Skeletal muscle cell (primary cell): ENCODE data around the gene ZCCHC8.
"Not testable (repeated sequence)": the region's sequence is repeated elsewhere in the genome, so short reads cannot be mapped to it uniquely, and the experiment has no call there.

Experiments
- DNase-seq: peaks from one replicate; pipeline ENCODE4 v3.0.0-alpha.2; 2010; ENCODE audit warnings: low read depth
- H3K4me3 ChIP-seq: 2 replicates; pipeline ENCODE4 v1.5.1; 2011; ENCODE audit warnings: low read depth, mild to moderate bottlenecking, control low read depth, low read length, moderate library complexity

ZCCHC8 gene

DNA sequence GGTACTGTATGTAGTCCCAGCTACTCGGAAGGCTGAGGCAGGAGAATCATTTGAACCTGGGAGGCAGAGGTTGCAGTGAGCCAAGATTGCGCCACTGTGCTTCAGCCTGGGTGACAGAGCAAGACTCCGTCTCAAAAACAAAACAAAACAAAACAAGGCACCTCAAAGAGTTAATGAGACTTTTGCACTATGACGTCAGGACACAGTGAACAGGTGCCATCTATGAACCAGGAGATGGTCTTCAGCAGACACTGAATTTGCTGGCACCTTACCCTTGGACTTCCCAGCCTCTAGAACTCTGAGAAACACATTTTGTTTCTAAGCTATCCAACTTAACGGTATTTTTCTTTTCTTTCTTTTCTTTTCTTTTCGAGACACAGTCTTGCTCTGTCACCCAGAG is 54.3 kb downstream of the ZCCHC8 start:
- H3K4me3 ChIP-seq, DNase-seq: not testable (repeated sequence)

DNA sequence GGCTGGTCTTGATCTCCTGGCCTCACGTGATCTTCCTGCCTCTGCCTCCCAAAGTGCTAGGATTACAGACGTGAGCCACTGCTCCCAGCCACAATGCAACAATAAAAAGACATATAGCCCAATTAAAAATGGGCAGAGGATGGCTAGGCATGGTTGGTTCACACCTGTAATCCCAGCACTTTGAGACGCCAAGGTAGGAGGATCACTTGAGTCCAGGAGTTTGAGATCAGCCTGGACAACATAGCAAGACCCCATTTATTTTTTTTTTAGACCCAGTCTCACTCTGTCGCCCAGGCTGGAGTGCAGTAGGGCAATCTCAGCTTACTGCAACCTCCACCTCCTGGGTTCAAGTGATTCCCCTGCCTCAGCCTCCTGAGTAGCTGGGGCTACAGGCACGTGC is 56.7 kb downstream of the ZCCHC8 start:
- DNase-seq, H3K4me3 ChIP-seq: not testable (repeated sequence)

DNA sequence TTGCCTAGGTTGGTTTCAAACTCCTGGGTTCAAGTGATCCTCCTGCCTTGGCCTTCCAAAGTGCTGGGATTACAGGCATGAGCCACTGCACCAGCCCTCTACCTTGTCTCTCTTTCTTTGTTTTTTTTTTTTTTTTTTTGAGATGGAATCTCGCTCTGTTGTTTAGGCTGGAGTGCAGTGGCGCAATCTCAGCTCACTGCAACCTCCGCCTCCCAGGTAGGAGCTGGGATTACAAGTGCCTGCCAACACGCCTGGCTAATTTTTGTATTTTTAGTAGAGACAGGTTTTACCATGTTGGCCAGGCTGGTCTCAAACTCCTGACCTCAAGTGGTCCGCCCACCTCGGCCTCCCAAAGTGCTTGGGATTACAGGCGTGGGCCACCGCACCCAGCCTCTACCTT is 61.9 kb downstream of the ZCCHC8 start:
- H3K4me3 ChIP-seq, DNase-seq: not testable (repeated sequence)

DNA sequence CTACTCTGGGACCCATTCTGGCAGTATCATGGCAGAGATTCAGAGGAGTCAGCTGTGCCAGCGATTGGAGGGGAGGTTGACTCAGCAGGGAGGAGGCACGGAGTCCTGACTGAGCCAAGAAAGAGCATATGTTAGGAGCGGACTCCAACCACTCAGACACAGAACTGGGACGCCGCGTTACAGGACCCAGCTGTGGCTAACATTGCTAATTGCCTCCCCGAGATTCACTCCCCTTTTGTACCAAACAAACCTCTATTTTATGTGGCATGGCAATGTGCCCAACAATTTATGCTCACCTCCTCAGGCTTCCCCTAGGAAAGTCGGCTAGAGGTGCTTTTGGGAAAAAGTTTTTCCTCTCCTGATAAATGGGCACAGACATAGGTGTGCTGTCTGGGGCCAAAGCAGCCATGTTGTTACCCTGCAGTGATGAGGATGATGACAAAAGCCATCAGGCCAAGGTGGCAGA is 63.0 kb downstream of the ZCCHC8 start:
- no peak overlapping the region for H3K4me3 ChIP-seq
- DNase-seq: no peak

DNA sequence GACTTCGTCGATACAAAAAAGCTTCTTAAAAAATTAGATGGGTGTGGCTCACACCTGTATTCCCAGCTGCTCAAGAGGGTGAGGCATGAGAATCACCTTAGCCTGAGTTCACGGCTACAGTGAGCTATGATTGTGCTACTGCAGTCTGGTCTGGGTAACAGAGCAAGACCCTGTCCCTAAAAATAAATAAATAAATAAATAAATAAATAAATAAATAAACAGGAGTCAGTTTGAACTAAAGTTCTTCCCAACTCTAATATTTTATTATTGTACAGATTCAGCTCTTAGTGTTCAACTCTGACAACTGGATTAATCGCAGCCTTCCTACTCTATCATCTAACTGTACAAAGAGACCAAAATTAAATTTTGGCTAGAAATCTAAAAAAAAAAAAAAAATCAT is 65.5 kb downstream of the ZCCHC8 start:
- DNase-seq: no peak
- no peak overlapping the region for H3K4me3 ChIP-seq

DNA sequence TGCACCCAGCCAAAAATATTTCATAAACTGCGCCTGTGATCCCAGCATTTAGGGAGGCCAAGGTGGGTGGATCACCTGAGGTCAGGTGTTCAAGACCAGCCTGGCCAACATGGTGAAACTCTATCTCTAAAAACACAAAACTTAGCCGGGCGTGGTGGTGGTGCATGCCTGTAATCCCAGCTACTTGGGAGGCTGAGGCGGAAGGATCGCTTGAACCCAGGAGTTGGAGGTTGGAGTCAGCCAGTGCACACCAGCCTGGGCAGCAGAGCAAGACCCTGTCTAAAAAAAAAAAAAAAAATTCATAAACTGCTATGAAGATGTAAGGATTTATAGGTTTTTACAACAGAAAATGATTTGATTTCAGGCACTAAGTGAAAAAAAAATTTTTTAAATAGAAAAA is 71.7 kb downstream of the ZCCHC8 start:
- not testable (repeated sequence) for H3K4me3 ChIP-seq, DNase-seq

DNA sequence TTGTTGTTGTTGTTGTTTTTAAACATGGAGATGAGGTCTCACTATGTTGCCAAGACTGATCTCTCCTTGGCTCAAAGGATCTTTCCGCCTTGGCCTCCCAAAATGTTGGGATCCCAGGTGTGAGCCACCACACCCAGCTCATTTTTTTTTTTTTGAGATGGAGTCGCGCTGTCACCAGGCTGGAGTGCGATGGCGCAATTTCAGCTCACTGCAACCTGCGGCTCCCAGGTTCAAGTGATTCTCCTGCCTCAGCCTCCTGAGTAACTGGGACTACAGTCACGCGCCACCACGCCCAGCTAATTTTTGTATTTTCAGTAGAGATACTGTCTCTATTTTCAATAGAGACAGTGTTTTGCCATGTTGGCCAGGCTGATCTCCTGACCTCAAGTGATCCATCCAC is 73.3 kb downstream of the ZCCHC8 start:
- H3K4me3 ChIP-seq: no peak overlapping the region
- no peak for DNase-seq

DNA sequence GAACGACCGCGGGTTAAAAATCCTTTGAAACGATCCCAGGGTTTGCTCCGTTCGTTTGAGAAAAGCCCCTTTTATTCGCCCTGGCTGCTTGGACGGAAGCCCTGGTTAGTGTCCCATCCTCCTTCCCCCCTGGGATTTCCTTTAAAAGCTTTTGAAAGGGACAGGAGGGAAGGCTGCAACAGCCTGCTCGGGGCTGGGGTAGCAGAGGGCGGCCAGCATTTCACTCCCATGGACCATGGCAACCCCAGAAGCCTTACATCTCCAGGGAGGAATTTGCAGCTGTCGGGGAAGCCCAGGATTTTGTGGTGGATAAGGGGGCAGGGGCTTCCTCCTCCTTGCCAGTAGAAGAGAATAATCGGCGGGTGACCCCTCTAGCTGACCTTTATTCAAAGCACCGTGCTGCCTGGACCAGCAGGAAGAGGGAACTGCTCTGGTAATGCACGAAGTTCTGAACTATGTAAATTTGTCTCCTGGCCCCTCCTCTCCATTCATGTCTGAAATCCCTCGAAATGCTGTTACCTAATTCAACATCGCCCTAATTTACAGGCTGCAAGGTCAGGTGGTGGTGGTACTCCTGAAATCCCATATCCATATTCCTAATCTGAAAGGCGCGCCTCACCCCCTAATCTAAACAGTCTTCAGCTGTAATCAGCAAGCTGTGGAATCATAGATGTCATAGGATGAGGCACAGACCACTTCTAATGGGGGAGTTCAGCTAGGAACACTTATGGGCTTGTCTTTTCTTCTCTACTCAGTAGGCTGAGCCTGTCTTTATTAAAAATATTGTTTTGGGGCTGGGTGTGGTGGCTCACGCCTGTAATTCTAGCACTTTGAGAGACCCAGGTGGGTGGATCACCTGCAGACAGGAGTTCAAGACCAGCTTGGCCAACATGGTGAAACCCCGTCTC is 77.2 kb downstream of the ZCCHC8 start:
- no peak for DNase-seq
- H3K4me3 ChIP-seq: peak overlapping the region; percentile 48

DNA sequence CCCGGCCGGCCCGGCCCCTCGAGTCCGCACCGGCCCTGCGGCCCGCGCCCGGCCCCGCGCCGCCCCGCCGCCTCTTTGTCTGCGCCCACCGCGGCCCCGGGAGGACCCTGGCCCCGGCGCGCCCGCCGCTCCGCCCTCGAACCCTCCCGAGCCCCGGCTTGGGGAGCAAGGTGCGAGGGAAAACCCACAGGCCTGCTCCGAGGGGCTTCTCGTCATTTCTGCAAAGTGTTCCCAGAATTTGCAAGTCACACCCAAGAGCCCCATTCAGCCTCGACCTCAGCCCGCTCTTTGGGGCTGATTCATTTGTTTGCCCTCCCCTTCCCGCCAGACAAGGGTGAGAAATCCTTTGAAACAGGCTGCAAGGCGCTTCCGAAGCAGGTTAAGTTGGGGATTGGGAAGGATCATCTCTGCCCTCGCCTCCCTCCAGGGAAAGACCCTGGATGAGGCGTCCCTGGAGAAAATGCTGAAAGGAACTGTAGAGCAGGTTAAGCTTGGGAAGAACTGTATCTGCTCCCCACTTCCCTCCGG is 77.9 kb downstream of the ZCCHC8 start:
- H3K4me3 ChIP-seq: peak overlapping the region; percentile 48
- no peak for DNase-seq

DNA sequence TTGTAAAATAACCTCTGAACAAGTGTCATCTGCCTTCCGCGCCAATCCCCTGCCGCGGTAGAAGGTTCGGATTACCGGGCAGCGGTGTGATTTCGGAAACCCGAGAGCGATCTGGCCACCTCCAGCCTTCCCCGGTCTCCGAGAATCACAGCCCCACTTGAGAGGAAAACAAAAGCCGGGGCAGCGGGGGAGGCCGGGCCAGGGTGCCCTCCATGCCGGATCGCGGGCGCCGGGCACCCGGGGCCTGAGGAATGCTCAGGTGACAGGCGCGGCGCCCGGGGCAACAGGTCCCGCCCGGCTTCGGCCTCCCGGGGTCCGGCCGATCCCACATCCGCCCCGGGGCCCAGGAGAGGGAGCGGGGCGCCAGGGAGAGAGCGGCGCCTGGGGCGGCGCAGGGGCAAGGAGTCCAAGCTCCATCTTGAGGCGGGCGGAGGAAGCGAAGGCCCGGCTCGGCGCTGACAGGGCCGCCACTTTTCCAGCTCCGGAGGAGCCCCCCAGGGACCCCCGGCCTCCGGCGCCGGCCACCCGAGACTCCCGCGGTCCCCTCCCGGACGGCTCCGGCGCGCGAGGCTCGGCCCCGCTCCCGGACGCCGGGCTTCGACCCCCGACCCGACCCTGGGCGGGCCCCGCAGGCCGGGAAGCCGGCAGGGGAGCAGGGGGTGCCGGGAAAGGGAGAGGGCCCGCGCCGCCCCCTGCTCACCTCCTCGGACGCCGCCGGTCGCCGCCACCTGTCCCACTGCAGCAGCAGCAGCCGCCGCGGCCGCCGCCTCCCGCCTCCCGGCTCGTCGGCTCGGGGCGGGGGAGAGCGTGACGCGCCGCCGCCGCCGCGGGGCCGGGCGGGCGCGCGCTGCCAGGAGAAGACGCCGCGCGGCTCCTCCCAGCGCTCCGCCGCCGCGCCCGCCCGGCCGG is 78.7 kb downstream of the ZCCHC8 start, which contains the start of gene CLIP1:
CLIP1 (minus strand) TSS at position 849 of the 909 bp plus-strand sequence. CDS start 42,217 bp downstream, outside the sequence.
- no peak for DNase-seq
- peak within 1 kb of the TSS; percentile 73 for H3K4me3 ChIP-seq
